KMS-11 (cell line): ENCODE results near the gene LDB2.

Experiments
- H2AFZ ChIP-seq: fragments of 200-600 bp; sonication (generic); 2 replicates; pipeline ENCODE4 v1.6.1; 2016; ENCODE audit warnings: antibody characterized with exemption, mixed run types, low read depth
- H3K27ac ChIP-seq: fragments of 200-600 bp; sonication (generic); 2 replicates; pipeline ENCODE4 v1.6.1; 2016; ENCODE audit warnings: mild to moderate bottlenecking, mixed run types
- H3K27me3 ChIP-seq: fragments of 200-600 bp; sonication (generic); 2 replicates; pipeline ENCODE4 v1.6.1; 2017; ENCODE audit warnings: mild to moderate bottlenecking, low read depth, mixed run types, moderate library complexity; ENCODE audit not compliant: insufficient read depth
- H3K36me3 ChIP-seq: fragments of 200-600 bp; sonication (generic); 2 replicates; pipeline ENCODE4 v1.6.1; 2017; ENCODE audit warnings: mild to moderate bottlenecking, mixed run types; ENCODE audit not compliant: insufficient read depth
- H3K4me1 ChIP-seq: fragments of 200-600 bp; sonication (generic); 2 replicates; pipeline ENCODE4 v1.6.1; 2016; ENCODE audit warnings: mild to moderate bottlenecking, low read depth, mixed run types; ENCODE audit not compliant: poor library complexity, severe bottlenecking
- H3K4me2 ChIP-seq: fragments of 200-600 bp; sonication (generic); 2 replicates; pipeline ENCODE4 v1.7.0; 2016; ENCODE audit warnings: mild to moderate bottlenecking, mixed run types
- H3K4me3 ChIP-seq: fragments of 200-600 bp; sonication (generic); IDR thresholded peaks from 2 replicates; pipeline ENCODE4 v1.6.1; 2017; ENCODE audit warnings: low read depth, low read length, mixed read lengths; ENCODE audit not compliant: insufficient read depth
- H3K79me2 ChIP-seq: fragments of 200-600 bp; sonication (generic); 2 replicates; pipeline ENCODE4 v1.6.1; 2016; ENCODE audit warnings: low read depth, mixed run types; ENCODE audit not compliant: insufficient read depth
- H3K9ac ChIP-seq: fragments of 200-600 bp; sonication (generic); 2 replicates; pipeline ENCODE4 v1.6.1; 2016; ENCODE audit warnings: mild to moderate bottlenecking, mixed run types
- H4K20me1 ChIP-seq: fragments of 200-600 bp; sonication (generic); 2 replicates; pipeline ENCODE4 v1.6.1; 2016; ENCODE audit warnings: mild to moderate bottlenecking, mixed run types; ENCODE audit not compliant: insufficient read depth
- TF ChIP-seq, protein P1 (sequence below): fragments of 200-600 bp; sonication (generic); conservative IDR thresholded peaks from 2 replicates; pipeline ENCODE4 v1.6.1; 2017; ENCODE audit warnings: low read depth, mild to moderate bottlenecking, antibody characterized with exemption, low read length, moderate library complexity, mixed read lengths

LDB2 gene

DNA sequence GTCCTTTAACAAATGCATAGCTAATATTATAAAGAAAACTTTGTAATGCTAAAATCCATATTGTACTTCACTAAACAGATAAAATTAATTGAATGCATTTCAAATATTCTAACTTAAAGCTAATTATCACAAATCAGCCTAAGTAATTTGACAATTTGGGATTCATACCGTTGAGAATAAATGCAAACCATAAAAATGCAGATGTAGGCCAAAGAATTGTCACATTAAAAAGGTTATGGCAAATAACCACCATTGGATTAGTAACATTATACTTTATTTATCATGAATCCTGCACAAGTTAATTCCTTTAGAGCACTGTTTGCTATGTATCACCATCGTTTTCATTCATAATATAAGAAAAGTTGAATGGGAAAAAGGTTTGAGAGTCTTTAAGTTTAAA lies 301.0 kb downstream of the LDB2 start:
- Histone ChIP-seq H2AFZ (no peak overlapping the region), H3K36me3 (no peaks in the 10 kb centered on the region), H3K4me2 (no peak overlapping the region), H3K79me2 (no peaks in the 10 kb centered on the region), H3K9ac (no peak overlapping the region), H3K4me1 (no peaks in the 10 kb centered on the region), H4K20me1 (no peaks in the 10 kb centered on the region), H3K27ac (no peak overlapping the region), H3K27me3 (no peaks in the 10 kb centered on the region), H3K4me3 (no peak overlapping the region)
- TF ChIP-seq, protein P1, sequence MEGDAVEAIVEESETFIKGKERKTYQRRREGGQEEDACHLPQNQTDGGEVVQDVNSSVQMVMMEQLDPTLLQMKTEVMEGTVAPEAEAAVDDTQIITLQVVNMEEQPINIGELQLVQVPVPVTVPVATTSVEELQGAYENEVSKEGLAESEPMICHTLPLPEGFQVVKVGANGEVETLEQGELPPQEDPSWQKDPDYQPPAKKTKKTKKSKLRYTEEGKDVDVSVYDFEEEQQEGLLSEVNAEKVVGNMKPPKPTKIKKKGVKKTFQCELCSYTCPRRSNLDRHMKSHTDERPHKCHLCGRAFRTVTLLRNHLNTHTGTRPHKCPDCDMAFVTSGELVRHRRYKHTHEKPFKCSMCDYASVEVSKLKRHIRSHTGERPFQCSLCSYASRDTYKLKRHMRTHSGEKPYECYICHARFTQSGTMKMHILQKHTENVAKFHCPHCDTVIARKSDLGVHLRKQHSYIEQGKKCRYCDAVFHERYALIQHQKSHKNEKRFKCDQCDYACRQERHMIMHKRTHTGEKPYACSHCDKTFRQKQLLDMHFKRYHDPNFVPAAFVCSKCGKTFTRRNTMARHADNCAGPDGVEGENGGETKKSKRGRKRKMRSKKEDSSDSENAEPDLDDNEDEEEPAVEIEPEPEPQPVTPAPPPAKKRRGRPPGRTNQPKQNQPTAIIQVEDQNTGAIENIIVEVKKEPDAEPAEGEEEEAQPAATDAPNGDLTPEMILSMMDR = no peak

DNA sequence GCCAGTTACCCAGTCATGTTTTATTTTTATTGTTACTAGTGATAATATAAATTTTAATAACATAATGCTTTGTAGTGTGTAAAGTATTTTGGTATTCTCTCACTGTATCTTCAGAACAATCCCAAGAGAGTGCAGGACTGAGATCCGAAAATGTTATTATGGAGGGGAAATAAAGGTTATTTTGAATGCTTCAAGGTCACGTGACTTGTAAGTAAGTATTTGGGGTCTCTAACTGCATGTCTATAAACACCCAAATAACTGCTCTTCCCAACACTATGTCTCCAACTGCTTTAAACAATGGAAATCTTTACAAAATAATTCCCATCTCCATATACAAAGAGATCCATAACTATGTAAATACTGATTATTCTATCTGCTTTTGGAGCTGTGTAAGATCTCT lies 302.2 kb downstream of the LDB2 start:
- TF ChIP-seq, protein P1 = no peak
- Histone ChIP-seq H2AFZ (no peak overlapping the region), H3K27ac (no peak overlapping the region), H3K4me3 (no peak overlapping the region), H3K27me3 (no peaks in the 10 kb centered on the region), H4K20me1 (no peaks in the 10 kb centered on the region), H3K36me3 (no peaks in the 10 kb centered on the region), H3K4me1 (no peaks in the 10 kb centered on the region), H3K4me2 (no peak overlapping the region), H3K9ac (no peak overlapping the region), H3K79me2 (no peaks in the 10 kb centered on the region)

DNA sequence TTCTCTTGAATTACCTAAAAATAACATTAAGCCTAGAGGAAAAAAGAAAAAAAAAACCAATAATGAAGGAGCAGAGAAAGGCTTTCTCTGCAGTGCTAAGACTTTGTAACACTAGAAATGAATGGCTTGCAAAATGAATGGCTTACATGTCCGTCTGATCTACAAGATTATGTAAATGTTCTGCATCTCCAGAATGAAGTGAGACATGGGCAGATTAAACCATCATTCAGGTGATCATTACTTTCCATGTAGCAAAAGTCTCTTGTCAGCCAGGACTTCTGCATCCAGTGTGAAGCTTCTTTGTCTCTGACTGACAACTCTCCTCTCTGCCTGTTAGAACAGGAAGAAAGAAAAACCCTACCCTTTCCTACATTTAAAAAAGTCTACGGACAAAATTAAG lies 304.3 kb downstream of the LDB2 start:
- Histone ChIP-seq H3K36me3 (no peaks in the 10 kb centered on the region), H3K4me2 (no peak overlapping the region), H2AFZ (no peak overlapping the region), H3K79me2 (no peaks in the 10 kb centered on the region), H4K20me1 (no peaks in the 10 kb centered on the region), H3K27me3 (no peaks in the 10 kb centered on the region), H3K4me1 (no peaks in the 10 kb centered on the region), H3K4me3 (no peak overlapping the region), H3K9ac (no peak overlapping the region), H3K27ac (no peak overlapping the region)
- TF ChIP-seq, protein P1 = no peak

DNA sequence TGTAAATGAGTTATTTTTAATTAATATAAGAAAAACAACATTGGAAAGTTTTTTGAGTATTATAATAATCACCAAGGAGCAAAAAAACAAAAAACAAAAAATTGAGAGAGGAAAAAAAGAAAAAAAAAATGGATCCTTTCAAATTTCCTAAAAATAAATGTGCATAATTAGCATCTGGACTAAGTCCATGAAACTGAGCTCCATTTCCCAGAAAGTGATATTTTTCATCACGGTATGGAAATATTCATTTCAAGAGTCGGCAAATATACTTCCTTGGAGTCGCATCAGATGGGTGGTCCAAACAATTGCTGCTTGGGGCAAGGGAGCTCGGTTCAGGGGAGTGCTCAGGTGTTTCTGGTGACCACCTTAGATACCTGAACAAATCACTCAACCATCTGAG lies 305.1 kb downstream of the LDB2 start:
- H3K27ac ChIP-seq = no peak overlapping the region
- no peak overlapping the region for H3K4me2 ChIP-seq
- TF ChIP-seq, protein P1 = no peak

More for the DNA sequence above, 305.1 kb downstream of the LDB2 start:
- H3K9ac ChIP-seq = no peak overlapping the region
- no peaks in the 10 kb centered on the region for H3K4me1 ChIP-seq
- H4K20me1 ChIP-seq = no peaks in the 10 kb centered on the region
- no peaks in the 10 kb centered on the region for H3K27me3 ChIP-seq
- no peak overlapping the region for H3K4me3 ChIP-seq
- H2AFZ ChIP-seq = no peak overlapping the region
- H3K79me2 ChIP-seq = no peaks in the 10 kb centered on the region
- no peaks in the 10 kb centered on the region for H3K36me3 ChIP-seq
